ENCODE measurements around the gene PHKB. TPM values are rescaled to one million over a fixed set of nuclear protein-coding genes. Genes with fewer than 3 reads are reported as not detected.

Gene PHKB
- total RNA-seq, 1 experiment from 2014 or later, result 87.4 TPM

DNA sequence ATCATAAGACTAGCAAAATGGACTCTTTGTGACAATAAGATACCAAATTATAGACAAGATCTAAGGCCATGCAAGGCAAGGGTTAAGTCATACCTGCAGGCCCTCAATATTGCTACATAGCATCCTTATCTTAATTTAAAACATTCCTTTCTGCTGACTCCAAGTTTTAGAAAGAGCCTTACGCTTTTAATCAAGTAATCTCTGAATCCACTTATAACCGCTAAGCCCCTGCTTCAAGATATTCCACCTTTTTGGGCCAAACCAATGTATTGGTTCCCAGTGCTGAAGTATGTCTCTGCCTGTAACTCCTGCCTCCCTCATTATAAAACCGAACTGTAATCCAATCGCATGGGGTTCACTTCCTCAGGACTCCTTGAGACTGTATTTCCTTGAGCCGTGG, 255.4 kb downstream of the PHKB start:
- Histone ChIP-seq H3K4me2 (ENCODE audit: low read depth, low read length, poor library complexity, severe bottlenecking) (no peak overlapping the region), H3K4me3 (ENCODE audit: low read length) (no peak overlapping the region), H3K9ac (ENCODE audit: low read length) (no peak overlapping the region)

DNA sequence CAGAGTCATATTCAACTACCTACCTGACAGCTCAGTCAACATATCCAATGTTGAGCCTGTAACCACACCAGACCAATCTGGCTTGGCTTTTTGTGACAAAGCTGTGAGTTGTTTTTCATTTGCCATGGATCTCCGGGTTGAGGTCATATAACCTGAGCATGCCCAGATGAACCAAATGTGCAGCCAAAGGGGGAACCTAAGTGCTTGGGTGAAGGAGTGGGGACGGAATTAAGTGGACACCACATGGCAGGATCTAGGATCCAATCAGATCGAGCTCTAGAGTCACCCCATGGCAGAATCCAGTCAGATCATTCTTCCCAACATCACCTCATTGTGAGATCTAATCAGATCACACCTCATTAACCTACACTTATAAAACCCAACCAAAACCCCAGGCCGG, 258.6 kb downstream of the PHKB start:
- no peak overlapping the region for H3K27ac ChIP-seq (ENCODE audit: low read length)
- H3K4me1 ChIP-seq (ENCODE audit: low read length), result no peaks in the 10 kb centered on the region
- H3K27me3 ChIP-seq (ENCODE audit: low read length), result no peaks in the 10 kb centered on the region; the same call in 1 of the 2 replicates
- no peak overlapping the region for H3K9ac ChIP-seq (ENCODE audit: low read length)
- DNase-seq, result no peak
- H4K20me1 ChIP-seq (ENCODE audit: insufficient read depth, low read depth, low read length), result no peaks in the 10 kb centered on the region
- no peaks in the 10 kb centered on the region for H3K9me2 ChIP-seq (replicated peaks; ENCODE audit: insufficient read depth, low read length)
- no peak overlapping the region for H2AFZ ChIP-seq (ENCODE audit: low read length)
- no peak overlapping the region for H3K4me2 ChIP-seq (ENCODE audit: low read depth, low read length, poor library complexity, severe bottlenecking)
- H3K9me3 ChIP-seq (ENCODE audit: low read length), result no peaks in the 10 kb centered on the region
- H3K79me2 ChIP-seq (ENCODE audit: low read length), result no peaks in the 10 kb centered on the region
- no peak overlapping the region for H3K4me3 ChIP-seq (ENCODE audit: low read length)
- H3K36me3 ChIP-seq (ENCODE audit: insufficient read depth, low read length), result no peaks in the 10 kb centered on the region

More for the DNA sequence above, 255.4 kb downstream of the PHKB start:
- H3K27ac ChIP-seq (ENCODE audit: low read length), result no peak overlapping the region
- H3K27me3 ChIP-seq (ENCODE audit: low read length), result no peaks in the 10 kb centered on the region; the same call in 1 of the 2 replicates
- H2AFZ ChIP-seq (ENCODE audit: low read length), result no peak overlapping the region
- no peaks in the 10 kb centered on the region for H3K4me1 ChIP-seq (ENCODE audit: low read length)
- H3K9me2 ChIP-seq (replicated peaks; ENCODE audit: insufficient read depth, low read length), result no peaks in the 10 kb centered on the region
- H4K20me1 ChIP-seq (ENCODE audit: insufficient read depth, low read depth, low read length), result no peaks in the 10 kb centered on the region
- no peak for DNase-seq
- H3K9me3 ChIP-seq (ENCODE audit: low read length), result no peaks in the 10 kb centered on the region
- no peaks in the 10 kb centered on the region for H3K79me2 ChIP-seq (ENCODE audit: low read length)
- no peaks in the 10 kb centered on the region for H3K36me3 ChIP-seq (ENCODE audit: insufficient read depth, low read length)

DNA sequence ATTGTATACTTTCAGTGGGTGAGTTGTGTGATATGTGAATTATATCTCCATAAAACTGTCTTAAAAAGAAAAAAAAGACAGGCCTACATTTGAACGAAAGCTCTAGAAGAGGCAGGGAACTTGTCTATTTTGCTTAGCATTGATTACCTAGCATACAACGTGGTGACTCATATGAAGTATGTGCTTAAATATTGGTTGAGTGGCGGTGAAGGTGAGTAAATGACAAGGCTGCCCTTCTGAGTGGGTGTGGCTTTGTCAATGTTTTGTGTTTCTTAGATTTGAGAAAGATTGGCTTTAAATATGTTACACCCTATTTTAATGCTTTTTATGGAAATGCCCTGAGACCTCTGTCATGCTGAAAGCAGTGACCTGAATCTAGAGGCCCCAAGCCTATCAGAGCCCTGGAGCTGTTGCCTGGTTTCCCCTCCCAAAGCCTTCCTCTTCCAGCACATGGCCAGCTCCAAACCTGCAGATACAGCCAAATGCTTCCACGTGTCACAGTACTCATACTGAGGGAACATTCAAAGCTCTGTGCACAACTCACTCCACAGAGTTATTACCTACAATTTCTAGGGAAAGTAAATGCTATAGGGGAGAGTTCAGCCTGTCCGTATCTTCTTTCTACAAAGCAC, 260.0 kb downstream of the PHKB start:
- H2AFZ ChIP-seq (ENCODE audit: low read length), result no peak overlapping the region

DNA sequence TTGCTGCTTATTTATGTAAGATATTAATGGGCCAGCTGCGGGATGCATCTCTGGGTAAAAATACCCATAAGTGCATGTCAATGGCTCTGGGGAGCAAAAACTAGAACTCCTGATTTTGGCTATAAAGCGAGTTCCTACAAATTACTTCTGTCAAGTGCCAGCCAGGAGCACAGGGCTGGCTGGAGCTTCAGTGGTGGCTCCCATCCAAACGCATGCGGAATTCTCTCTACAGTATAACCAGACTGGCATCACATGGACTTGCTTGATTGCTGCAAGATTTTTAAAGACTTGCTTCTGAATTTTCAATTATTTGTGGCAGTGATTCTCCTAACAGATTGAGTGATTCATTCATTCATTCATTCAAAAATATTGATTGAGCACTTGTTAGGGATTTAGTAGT, 260.9 kb downstream of the PHKB start:
- Histone ChIP-seq H3K4me2 (ENCODE audit: low read depth, low read length, poor library complexity, severe bottlenecking) (no peak overlapping the region), H3K9me2 (replicated peaks; ENCODE audit: insufficient read depth, low read length) (no peaks in the 10 kb centered on the region), H2AFZ (ENCODE audit: low read length) (no peak overlapping the region), H3K4me3 (ENCODE audit: low read length) (no peak overlapping the region), H3K27ac (ENCODE audit: low read length) (no peak overlapping the region), H3K36me3 (ENCODE audit: insufficient read depth, low read length) (no peaks in the 10 kb centered on the region), H4K20me1 (ENCODE audit: insufficient read depth, low read depth, low read length) (no peaks in the 10 kb centered on the region), H3K9me3 (ENCODE audit: low read length) (no peaks in the 10 kb centered on the region), H3K79me2 (ENCODE audit: low read length) (no peaks in the 10 kb centered on the region), H3K9ac (ENCODE audit: low read length) (no peak overlapping the region), H3K27me3 (ENCODE audit: low read length) (no peaks in the 10 kb centered on the region; the same call in 1 of the 2 replicates), H3K4me1 (ENCODE audit: low read length) (no peaks in the 10 kb centered on the region)
- no peak for DNase-seq

More for the DNA sequence above, 260.0 kb downstream of the PHKB start:
- no peaks in the 10 kb centered on the region for H4K20me1 ChIP-seq (ENCODE audit: insufficient read depth, low read depth, low read length)
- H3K27ac ChIP-seq (ENCODE audit: low read length), result no peak overlapping the region
- H3K36me3 ChIP-seq (ENCODE audit: insufficient read depth, low read length), result no peaks in the 10 kb centered on the region
- H3K4me2 ChIP-seq (ENCODE audit: low read depth, low read length, poor library complexity, severe bottlenecking), result no peak overlapping the region
- H3K9me2 ChIP-seq (replicated peaks; ENCODE audit: insufficient read depth, low read length), result no peaks in the 10 kb centered on the region
- H3K9me3 ChIP-seq (ENCODE audit: low read length), result no peaks in the 10 kb centered on the region
- H3K4me3 ChIP-seq (ENCODE audit: low read length), result no peak overlapping the region
- H3K27me3 ChIP-seq (ENCODE audit: low read length), result no peaks in the 10 kb centered on the region; the same call in 1 of the 2 replicates
- DNase-seq, result no peak
- H3K79me2 ChIP-seq (ENCODE audit: low read length), result no peaks in the 10 kb centered on the region
- H3K9ac ChIP-seq (ENCODE audit: low read length), result no peak overlapping the region
- no peaks in the 10 kb centered on the region for H3K4me1 ChIP-seq (ENCODE audit: low read length)

GRCh38 chr16:47724115-47724785, 263.1 kb downstream of the PHKB start:
- Histone ChIP-seq H3K4me1 (ENCODE audit: low read length) (peaks cover 15% of the 10 kb centered on the region), H3K4me2 (ENCODE audit: low read depth, low read length, poor library complexity, severe bottlenecking) (no peak overlapping the region), H3K9ac (ENCODE audit: low read length) (no peak overlapping the region), H3K27me3 (ENCODE audit: low read length) (no peaks in the 10 kb centered on the region; the same call in 1 of the 2 replicates), H3K9me2 (replicated peaks; ENCODE audit: insufficient read depth, low read length) (no peaks in the 10 kb centered on the region), H3K79me2 (ENCODE audit: low read length) (no peaks in the 10 kb centered on the region), H2AFZ (ENCODE audit: low read length) (no peak overlapping the region), H3K9me3 (ENCODE audit: low read length) (no peaks in the 10 kb centered on the region), H3K27ac (ENCODE audit: low read length) (no peak overlapping the region), H3K4me3 (ENCODE audit: low read length) (no peak overlapping the region), H3K36me3 (ENCODE audit: insufficient read depth, low read length) (no peaks in the 10 kb centered on the region), H4K20me1 (ENCODE audit: insufficient read depth, low read depth, low read length) (no peaks in the 10 kb centered on the region)
- DNase-seq, result no peak

DNA sequence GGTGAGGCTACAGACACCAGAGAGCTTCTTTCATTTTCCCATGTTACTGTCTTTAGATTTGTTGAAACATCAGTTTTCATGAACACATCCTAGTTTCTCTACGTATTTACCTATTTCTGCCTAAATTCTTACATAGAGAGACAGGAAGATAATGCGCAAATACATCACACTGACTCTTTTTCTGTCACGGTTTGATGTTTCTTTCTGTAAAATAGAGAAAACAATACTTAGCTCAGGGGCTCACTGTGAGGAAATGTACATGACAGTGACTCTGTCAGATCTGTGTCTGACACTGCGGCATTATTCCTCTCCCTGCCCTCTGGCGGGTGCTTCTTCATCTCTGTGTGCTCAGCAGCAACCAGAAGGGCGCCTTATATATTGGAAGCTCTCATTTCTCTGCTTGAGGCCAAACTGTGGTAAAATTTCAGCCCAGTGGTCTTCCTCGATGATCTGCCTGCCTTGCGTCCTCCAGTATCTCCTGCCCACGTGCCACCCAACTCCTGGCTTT, 264.1 kb downstream of the PHKB start:
- H2AFZ ChIP-seq (ENCODE audit: low read length), result no peak overlapping the region
- H3K9me2 ChIP-seq (replicated peaks; ENCODE audit: insufficient read depth, low read length), result no peaks in the 10 kb centered on the region
- H3K4me2 ChIP-seq (ENCODE audit: low read depth, low read length, poor library complexity, severe bottlenecking), result no peak overlapping the region
- H3K79me2 ChIP-seq (ENCODE audit: low read length), result no peaks in the 10 kb centered on the region
- H3K9ac ChIP-seq (ENCODE audit: low read length), result no peak overlapping the region
- no peak for DNase-seq
- peaks cover 15% of the 10 kb centered on the region for H3K4me1 ChIP-seq (ENCODE audit: low read length)
- H3K27ac ChIP-seq (ENCODE audit: low read length), result no peak overlapping the region
- no peaks in the 10 kb centered on the region for H3K27me3 ChIP-seq (ENCODE audit: low read length)
- no peak overlapping the region for H3K4me3 ChIP-seq (ENCODE audit: low read length)
- H3K36me3 ChIP-seq (ENCODE audit: insufficient read depth, low read length), result no peaks in the 10 kb centered on the region
- H3K9me3 ChIP-seq (ENCODE audit: low read length), result no peaks in the 10 kb centered on the region
- H4K20me1 ChIP-seq (ENCODE audit: insufficient read depth, low read depth, low read length), result no peaks in the 10 kb centered on the region

DNA sequence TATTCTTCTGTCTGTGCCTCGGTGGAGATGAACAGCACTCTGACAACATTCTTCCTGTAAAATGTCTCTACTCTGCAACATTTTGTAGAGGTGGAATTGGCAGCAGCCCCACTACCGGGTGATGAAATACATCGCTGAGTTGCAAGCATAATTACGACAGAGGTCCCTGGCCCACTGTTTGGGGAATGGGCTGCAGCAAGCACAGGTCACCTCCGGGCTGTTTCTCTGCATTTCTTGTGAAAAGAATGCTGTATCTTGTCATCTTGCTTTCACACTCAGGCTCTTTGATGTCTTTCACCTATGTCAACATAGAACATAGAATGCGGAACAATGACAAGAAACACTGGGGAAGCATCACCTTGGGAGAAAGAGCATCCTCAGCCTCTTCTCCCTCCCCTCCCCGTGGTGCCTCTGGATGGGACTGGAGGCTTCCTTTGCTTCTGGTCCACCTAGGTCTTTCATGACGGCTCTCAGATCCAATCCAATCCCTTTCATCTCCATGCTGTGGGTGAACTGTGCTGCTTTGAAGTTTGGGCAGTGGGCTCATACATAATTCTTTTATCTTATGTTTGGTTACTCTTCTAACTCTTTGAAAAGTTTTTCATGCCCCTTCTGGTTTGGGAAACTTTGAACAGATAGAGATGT, 265.0 kb downstream of the PHKB start:
- H3K27ac ChIP-seq (ENCODE audit: low read length), result no peak overlapping the region
- H3K4me2 ChIP-seq (ENCODE audit: low read depth, low read length, poor library complexity, severe bottlenecking), result no peak overlapping the region
- no peaks in the 10 kb centered on the region for H3K9me2 ChIP-seq (replicated peaks; ENCODE audit: insufficient read depth, low read length)
- H3K27me3 ChIP-seq (ENCODE audit: low read length), result no peaks in the 10 kb centered on the region
- peaks cover 15% of the 10 kb centered on the region for H3K4me1 ChIP-seq (ENCODE audit: low read length)
- no peaks in the 10 kb centered on the region for H3K79me2 ChIP-seq (ENCODE audit: low read length)
- H3K9me3 ChIP-seq (ENCODE audit: low read length), result no peaks in the 10 kb centered on the region
- H3K36me3 ChIP-seq (ENCODE audit: insufficient read depth, low read length), result no peaks in the 10 kb centered on the region
- H2AFZ ChIP-seq (ENCODE audit: low read length), result no peak overlapping the region
- H3K9ac ChIP-seq (ENCODE audit: low read length), result no peak overlapping the region
- no peak for DNase-seq
- H3K4me3 ChIP-seq (ENCODE audit: low read length), result no peak overlapping the region
- no peaks in the 10 kb centered on the region for H4K20me1 ChIP-seq (ENCODE audit: insufficient read depth, low read depth, low read length)

DNA sequence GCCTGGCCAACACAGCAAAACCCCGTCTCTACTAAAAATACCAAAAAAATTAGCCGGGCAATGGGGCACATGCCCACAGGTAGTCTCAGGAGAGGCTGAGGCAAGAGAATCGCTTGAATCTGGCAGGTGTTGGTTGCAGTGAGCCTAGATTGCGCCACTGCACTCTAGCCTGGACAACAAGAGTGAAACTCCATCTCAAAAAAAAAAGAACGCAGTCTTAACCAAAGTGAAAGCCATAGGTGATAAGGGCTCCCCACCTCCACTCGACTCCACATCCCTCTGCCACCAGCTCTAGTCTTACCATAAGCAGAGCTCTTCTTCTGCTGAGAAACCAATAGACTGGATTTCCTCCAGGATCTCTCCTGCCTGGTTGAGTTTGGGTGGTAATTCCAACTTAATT, 266.0 kb downstream of the PHKB start:
- H3K4me2 ChIP-seq (ENCODE audit: low read depth, low read length, poor library complexity, severe bottlenecking), result no peak overlapping the region
- H3K27me3 ChIP-seq (ENCODE audit: low read length), result no peaks in the 10 kb centered on the region
- no peak overlapping the region for H3K27ac ChIP-seq (ENCODE audit: low read length)
- H3K4me3 ChIP-seq (ENCODE audit: low read length), result no peak overlapping the region
- H3K9me2 ChIP-seq (replicated peaks; ENCODE audit: insufficient read depth, low read length), result no peaks in the 10 kb centered on the region
- H3K79me2 ChIP-seq (ENCODE audit: low read length), result no peaks in the 10 kb centered on the region
- peaks cover 15% of the 10 kb centered on the region for H3K4me1 ChIP-seq (ENCODE audit: low read length)
- H3K9ac ChIP-seq (ENCODE audit: low read length), result no peak overlapping the region
- no peaks in the 10 kb centered on the region for H3K36me3 ChIP-seq (ENCODE audit: insufficient read depth, low read length)
- DNase-seq, result no peak
- H4K20me1 ChIP-seq (ENCODE audit: insufficient read depth, low read depth, low read length), result no peaks in the 10 kb centered on the region
- H3K9me3 ChIP-seq (ENCODE audit: low read length), result no peaks in the 10 kb centered on the region
- no peak overlapping the region for H2AFZ ChIP-seq (ENCODE audit: low read length)

Data from Karpas-422 (cell line).